ENCODE measurements around the gene LRRC56. TPM values are rescaled to one million over a fixed set of nuclear protein-coding genes. Genes with fewer than 3 reads are reported as not detected.

LRRC56 gene
- total and polyA plus RNA-seq, 9 of the 15 experiments (the other 6 are each of a cell fraction or from before 2014, with no cell fraction given) = 0.03 to 4.5 (median 1.0) TPM; not detected in 1

DNA sequence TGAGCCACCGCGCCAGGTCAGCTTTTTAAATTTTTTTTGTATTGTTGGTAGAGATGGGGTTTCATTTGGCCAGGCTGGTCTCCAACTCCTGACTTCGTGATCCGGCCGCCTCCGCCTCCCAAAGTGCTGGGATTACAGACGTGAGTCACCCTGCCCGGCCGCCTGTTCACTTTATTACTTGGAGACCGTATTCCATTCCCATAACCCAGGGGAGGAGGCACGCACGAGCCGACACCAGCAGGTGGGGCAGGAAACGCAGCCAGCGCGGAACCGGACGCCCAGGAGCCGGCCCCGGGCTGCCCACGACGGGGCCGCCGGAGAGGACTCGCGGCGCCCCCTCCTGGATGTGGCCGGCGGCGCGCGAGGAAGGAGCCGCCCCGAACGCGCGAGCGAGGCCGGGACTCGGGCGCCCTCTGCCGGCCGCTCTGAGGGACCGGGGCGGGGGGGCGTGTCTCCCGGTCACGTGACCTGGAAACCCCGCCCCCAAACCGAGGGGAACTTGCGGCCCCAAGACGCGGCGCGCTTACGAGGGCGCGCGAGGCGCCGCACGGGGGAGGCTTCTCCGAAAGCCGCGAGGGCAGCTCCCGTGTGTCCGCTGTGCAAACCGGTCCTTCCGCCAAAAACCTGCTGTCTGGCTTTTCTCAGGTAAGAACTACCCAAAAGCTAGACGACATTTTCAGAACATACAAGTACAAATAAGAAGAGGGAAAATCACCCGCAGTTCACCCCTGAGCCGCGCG, 18.7 kb upstream of the LRRC56 start (continued):
- TF ChIP-seq, protein P1, sequence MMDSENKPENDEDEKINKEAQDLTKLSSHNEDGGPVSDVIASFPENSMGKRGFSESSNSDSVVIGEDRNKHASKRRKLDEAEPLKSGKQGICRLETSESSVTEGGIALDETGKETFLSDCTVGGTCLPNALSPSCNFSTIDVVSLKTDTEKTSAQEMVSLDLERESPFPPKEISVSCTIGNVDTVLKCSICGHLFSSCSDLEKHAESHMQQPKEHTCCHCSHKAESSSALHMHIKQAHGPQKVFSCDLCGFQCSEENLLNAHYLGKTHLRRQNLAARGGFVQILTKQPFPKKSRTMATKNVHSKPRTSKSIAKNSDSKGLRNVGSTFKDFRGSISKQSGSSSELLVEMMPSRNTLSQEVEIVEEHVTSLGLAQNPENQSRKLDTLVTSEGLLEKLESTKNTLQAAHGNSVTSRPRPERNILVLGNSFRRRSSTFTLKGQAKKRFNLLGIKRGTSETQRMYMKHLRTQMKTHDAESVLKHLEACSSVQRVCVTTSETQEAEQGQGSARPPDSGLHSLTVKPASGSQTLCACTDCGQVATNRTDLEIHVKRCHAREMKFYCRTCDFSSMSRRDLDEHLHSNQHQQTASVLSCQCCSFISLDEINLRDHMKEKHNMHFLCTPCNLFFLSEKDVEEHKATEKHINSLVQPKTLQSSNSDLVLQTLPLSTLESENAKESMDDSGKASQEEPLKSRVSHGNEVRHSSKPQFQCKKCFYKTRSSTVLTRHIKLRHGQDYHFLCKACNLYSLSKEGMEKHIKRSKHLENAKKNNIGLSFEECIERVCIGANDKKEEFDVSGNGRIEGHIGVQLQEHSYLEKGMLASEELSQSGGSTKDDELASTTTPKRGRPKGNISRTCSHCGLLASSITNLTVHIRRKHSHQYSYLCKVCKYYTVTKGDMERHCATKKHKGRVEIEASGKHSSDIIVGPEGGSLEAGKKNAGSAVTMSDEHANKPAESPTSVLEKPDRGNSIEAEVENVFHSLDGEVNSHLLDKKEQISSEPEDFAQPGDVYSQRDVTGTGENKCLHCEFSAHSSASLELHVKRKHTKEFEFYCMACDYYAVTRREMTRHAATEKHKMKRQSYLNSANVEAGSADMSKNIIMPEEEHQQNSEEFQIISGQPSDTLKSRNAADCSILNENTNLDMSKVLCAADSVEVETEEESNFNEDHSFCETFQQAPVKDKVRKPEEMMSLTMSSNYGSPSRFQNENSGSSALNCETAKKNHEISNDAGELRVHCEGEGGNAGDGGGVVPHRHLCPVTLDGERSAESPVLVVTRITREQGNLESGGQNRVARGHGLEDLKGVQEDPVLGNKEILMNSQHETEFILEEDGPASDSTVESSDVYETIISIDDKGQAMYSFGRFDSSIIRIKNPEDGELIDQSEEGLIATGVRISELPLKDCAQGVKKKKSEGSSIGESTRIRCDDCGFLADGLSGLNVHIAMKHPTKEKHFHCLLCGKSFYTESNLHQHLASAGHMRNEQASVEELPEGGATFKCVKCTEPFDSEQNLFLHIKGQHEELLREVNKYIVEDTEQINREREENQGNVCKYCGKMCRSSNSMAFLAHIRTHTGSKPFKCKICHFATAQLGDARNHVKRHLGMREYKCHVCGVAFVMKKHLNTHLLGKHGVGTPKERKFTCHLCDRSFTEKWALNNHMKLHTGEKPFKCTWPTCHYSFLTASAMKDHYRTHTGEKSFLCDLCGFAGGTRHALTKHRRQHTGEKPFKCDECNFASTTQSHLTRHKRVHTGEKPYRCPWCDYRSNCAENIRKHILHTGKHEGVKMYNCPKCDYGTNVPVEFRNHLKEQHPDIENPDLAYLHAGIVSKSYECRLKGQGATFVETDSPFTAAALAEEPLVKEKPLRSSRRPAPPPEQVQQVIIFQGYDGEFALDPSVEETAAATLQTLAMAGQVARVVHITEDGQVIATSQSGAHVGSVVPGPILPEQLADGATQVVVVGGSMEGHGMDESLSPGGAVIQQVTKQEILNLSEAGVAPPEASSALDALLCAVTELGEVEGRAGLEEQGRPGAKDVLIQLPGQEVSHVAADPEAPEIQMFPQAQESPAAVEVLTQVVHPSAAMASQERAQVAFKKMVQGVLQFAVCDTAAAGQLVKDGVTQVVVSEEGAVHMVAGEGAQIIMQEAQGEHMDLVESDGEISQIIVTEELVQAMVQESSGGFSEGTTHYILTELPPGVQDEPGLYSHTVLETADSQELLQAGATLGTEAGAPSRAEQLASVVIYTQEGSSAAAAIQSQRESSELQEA (IDR thresholded peaks at IDR 0.05; ENCODE audit: low read depth) = no peak
- TF ChIP-seq POLR2H (tag; IDR thresholded peaks at IDR 0.05; ENCODE audit: low read depth) (no peak), SMC3 (conservative IDR thresholded peaks at IDR 0.05; ENCODE audit: insufficient read depth, low read depth, low read length) (peak; percentile 91), GTF2F1 (IDR thresholded peaks at IDR 0.05; ENCODE audit: low read depth, low read length) (peak; percentile 25; the same call in 1 of the 2 replicates), KLF16 (IDR thresholded peaks at IDR 0.05) (no peak), PHTF2 (CRISPR knock-in tag; IDR thresholded peaks at IDR 0.05) (no peak), KDM1A (IDR thresholded peaks at IDR 0.05) (no peak), NCOR1 (IDR thresholded peaks at IDR 0.05) (peak; percentile 33), TARDBP (IDR thresholded peaks at IDR 0.05) (peak; percentile 97), RAD51 (IDR thresholded peaks at IDR 0.05; ENCODE audit: borderline replicate concordance, low read depth) (peak; percentile 98), ATF1 (CRISPR knock-in tag; IDR thresholded peaks at IDR 0.05) (no peak), ATF1 (tag; IDR thresholded peaks at IDR 0.05) (peak; percentile 79), ZNF696 (CRISPR knock-in tag; conservative IDR thresholded peaks at IDR 0.05) (no peak)
- TF ChIP-seq, protein P2, sequence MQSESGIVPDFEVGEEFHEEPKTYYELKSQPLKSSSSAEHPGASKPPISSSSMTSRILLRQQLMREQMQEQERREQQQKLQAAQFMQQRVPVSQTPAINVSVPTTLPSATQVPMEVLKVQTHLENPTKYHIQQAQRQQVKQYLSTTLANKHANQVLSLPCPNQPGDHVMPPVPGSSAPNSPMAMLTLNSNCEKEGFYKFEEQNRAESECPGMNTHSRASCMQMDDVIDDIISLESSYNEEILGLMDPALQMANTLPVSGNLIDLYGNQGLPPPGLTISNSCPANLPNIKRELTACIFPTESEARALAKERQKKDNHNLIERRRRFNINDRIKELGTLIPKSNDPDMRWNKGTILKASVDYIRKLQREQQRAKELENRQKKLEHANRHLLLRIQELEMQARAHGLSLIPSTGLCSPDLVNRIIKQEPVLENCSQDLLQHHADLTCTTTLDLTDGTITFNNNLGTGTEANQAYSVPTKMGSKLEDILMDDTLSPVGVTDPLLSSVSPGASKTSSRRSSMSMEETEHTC (IDR thresholded peaks at IDR 0.05) = no peak; the same call in 1 of the 2 replicates
- TF ChIP-seq, protein P3, sequence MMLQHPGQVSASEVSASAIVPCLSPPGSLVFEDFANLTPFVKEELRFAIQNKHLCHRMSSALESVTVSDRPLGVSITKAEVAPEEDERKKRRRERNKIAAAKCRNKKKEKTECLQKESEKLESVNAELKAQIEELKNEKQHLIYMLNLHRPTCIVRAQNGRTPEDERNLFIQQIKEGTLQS (IDR thresholded peaks at IDR 0.05) = peak; percentile 52
- TF ChIP-seq, protein P3 (CRISPR knock-in tag; conservative IDR thresholded peaks at IDR 0.05) = peak; percentile 85
- TF ChIP-seq, protein P4, sequence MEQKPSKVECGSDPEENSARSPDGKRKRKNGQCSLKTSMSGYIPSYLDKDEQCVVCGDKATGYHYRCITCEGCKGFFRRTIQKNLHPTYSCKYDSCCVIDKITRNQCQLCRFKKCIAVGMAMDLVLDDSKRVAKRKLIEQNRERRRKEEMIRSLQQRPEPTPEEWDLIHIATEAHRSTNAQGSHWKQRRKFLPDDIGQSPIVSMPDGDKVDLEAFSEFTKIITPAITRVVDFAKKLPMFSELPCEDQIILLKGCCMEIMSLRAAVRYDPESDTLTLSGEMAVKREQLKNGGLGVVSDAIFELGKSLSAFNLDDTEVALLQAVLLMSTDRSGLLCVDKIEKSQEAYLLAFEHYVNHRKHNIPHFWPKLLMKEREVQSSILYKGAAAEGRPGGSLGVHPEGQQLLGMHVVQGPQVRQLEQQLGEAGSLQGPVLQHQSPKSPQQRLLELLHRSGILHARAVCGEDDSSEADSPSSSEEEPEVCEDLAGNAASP (IDR thresholded peaks at IDR 0.05) = no peak
